Stimulated activated CD8-positive, alpha-beta memory T cell treated with anti-CD3 and anti-CD28 coated beads, Interleukin-7, amount 100 ng/mL, for 48 hours (primary cell): Measurements from ENCODE around the gene GOSR2.
"Not testable (repeated sequence)": the region's sequence is repeated elsewhere in the genome, so short reads cannot be mapped to it uniquely, and the experiment has no call there.

ENCODE experiments used
- DNase-seq, 2 donors: peaks; one replicate each; pipeline ENCODE4 v3.0.0-alpha.2; 2020; ENCODE audit warnings: low read depth in 1 of 2; ENCODE audit errors: extremely low read depth in 1 of 2

Gene GOSR2

DNA sequence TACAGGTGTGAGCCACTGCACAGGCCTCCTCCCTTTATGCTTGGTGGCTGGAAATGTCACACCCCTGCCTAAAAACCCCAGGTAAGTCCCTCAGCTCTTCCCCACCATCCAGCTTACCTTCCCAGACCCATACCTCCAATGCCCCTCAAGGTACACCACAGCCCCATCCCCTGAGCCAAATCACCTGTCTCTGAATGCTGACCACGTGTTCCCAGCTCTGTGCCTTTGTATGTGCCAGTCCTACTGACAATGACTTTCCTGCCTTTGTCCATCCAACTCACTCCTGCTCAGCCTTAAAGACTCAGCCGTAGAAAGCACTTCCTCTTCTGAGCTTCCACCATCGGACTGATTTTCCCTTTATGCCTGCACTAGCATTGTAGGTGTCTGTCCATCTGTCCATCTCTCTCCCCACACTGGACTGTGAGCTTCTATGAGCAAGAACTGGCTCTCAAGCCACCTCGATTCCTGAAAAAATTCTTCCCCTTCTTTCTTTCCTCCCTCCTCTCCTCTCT is 30.7 kb upstream of the GOSR2 start:
- DNase-seq, result no peak

DNA sequence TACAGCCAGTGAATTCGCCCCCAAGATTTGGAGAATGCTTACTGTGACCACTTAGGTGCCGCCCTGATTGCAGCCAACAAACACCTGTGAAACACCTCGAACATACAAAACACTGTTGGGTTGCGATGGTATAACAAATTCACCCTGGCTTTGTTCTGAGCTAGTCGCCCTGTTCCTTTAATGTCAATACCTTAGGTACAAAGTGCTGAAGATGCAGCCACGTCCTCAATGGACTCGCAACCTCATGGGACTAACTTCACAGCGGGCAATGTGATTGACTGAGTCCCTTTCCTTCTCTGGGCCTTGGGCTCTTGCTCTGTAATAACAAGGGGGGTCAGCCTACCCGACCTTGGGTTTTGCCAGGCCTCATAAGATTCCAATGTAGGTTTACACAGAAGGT is 28.9 kb upstream of the GOSR2 start:
- DNase-seq, result no peak

DNA sequence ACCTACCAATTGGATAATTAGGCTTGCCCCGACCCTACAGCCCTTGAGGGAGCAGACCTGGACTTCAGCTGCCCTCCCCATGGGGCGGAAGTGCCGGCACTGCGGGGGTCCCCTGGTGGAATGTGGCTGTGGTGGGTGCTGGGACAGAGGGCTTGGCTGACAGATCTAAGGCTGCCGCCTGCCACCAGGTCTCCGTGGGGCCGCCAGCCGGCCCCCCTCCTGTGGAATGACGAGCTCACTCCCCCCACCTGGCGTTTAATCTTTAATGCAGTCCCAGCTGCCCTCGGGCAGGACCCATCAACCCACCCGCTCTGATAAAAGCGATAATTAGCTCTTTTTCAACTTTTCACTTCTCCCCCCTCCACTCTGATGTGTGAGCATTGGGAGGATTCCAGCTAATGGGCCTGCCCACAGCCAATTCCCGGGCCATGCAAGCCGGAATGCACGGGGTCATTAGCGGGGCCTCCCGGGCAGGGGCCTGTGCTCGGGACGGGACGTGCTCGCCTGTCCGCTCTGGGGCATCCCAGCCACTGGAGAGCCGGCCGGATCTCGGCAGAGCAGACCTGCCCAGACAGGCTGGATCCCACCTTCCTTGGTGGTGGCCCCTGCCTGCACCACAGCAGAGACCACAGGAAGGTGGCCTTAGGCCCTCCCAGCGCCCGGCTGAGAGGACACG is 28.3 kb upstream of the GOSR2 start:
- DNase-seq, result no peak

DNA sequence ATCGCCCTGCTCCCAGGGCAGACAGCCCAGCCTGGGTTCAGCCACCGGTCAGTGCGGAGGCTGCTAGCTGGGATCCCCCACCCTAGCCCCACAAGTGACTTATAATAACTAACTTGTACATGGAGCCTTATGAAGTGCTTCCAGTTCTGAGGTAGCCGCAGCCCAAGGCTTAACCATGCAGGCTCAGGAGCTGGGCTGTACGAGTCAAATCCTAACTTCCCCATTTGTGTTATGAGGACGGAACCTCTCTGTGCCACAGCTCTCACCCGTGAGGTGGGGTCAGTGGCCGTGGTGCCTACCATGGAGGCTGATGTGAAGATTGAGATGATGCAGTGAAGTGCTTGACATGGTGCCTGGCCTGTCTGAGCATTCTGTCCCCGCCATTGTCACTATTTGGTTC is 27.8 kb upstream of the GOSR2 start:
- DNase-seq, result no peak

DNA sequence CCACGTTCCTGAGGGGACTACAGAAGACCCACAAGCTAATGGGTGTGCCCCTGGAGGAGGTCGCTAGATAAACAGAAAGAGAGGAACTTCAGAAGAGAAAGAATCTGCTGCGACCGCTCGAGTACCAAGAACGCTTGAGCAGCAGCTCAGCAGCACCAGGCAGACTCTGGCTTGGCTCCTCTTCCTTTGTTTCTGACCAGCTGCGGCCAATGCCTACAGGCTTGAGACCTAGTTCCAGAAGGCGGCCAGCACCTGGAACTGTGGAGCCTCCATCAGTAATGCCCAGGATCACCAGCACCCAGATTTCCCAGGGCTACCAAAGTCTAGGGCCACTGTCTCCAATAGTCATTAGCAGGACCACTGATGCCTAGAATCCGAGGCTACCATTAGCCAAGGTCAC is 26.0 kb upstream of the GOSR2 start:
- no peak for DNase-seq

DNA sequence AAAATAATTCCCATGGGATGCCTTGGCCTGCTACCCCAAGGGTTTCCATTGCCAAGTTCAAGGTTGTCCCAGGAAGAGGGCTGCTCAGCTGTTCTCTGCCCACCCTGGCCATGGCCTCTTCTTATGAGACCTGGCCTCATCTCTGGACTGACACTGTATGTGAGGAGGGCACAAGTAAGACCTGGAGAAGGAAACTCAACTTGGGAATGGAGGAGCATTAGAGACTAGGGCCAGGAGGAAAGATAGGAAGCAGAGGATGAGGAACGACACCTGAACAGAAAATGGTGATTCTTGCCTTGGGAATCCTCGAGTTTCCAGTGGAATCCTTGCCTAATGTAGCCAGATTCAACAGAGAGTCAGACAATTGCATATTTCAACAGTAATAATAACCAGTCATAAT is 24.6 kb upstream of the GOSR2 start:
- no peak for DNase-seq

DNA sequence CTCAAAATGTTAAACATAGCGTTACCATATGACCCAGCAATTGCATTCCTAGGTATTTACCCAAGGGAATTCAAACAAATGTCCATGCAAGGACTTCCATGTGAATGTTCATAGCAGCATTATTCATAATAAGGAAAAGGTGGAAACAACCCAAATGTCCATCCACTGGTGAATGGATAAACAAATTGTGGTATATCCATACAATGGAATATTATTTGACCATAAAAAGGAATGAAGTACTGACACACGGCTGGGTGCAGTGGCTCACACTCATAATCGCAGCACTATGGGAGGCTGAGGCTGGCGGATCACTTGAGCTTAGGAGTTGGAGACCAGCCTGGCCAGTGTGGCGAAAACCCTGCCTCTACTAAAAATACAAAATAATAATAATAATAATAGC is 24.1 kb upstream of the GOSR2 start:
- no peak for DNase-seq

DNA sequence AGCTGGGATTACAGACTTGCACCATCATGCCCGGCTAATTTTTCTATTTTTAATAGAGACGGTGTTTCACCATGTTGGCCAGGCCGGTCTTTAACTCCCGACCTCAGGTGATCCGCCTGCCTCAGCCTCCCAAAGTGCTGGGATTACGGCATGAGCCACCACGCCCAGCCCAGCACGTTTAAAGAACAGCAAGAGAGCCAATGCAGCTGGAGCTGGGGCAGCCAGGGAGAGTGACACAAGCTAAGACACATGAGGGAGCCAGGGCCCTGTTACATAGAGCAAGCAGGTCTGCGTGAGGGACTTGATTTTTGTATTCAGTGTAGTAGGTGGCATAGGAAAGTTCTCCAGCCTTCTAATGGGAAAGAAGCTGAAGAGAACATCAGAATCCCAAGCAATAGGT is 21.7 kb upstream of the GOSR2 start:
- DNase-seq, result no peak

DNA sequence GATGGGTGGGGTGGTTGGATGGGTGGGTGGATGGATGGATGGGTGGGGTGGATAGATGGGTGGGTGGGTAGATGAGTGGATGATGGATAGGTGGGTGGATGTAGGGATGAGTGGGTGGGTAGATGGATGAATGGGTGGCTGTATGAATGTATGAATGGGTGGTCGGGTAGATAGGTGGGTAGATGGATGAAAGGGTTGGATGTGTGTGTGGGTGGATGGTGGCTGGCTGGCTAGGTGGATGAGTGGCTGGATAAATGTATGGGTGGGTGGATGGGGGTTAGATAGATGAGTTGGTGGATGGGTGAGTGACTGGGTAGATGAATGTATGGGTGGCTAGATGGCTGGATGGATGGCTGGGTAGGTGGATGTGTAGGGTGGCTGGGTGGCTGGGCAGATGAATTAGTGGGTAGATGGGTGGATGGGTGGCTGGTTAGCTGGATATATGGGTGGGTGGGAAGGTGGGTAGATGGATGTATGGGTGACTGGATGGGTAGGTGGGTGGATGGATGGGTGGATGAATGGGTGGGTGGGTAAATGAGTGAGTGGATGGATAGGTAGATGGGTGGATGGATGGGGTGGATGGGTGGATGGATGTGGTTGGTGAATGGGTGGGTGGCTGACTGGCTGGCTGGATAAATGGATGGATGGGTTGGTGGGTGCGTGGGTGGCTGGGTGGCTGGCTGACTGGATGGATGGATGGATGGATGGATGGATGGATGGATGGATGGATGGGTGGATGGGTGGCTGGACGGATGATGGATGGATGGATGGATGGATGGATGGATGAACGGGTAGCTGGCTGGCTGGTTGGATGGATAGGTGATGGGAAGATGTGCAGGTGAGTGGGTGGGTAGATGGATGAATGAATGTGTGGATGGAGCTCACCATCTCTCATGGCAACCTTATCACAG is 18.9 kb upstream of the GOSR2 start:
- no peak for DNase-seq

DNA sequence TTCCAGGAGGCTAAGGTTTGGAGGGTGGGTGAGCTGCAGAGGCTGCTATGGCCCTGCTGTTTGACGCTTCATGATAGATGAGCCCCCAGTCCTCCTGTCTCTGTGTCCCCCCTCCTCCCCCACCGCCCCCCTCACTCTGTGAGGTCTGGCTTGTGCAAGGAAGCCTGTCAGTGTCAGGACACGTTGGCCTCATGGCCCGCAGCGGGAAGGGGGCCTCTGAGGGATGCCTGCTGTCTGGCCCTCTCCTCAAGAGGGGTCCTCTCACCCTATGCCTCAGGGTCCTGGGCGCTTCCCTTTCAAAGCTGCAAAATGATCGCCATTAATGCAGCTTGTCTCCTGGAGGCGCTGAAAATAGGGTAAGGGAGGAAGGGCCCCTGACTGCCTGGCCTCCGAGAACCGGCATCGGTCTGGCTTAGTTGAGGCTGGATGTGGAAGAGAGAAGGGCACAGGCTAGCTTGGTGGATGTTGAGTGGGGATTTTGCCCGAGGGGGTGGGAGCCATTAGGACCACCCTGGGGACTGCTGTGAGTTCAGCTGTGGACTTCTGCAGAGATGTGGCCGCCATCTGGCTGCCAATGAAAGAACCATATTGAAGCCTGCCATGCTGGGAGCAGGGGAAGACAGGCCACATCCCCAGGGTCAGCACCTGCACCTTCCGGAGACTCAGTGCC is 14.8 kb upstream of the GOSR2 start:
- no peak for DNase-seq

DNA sequence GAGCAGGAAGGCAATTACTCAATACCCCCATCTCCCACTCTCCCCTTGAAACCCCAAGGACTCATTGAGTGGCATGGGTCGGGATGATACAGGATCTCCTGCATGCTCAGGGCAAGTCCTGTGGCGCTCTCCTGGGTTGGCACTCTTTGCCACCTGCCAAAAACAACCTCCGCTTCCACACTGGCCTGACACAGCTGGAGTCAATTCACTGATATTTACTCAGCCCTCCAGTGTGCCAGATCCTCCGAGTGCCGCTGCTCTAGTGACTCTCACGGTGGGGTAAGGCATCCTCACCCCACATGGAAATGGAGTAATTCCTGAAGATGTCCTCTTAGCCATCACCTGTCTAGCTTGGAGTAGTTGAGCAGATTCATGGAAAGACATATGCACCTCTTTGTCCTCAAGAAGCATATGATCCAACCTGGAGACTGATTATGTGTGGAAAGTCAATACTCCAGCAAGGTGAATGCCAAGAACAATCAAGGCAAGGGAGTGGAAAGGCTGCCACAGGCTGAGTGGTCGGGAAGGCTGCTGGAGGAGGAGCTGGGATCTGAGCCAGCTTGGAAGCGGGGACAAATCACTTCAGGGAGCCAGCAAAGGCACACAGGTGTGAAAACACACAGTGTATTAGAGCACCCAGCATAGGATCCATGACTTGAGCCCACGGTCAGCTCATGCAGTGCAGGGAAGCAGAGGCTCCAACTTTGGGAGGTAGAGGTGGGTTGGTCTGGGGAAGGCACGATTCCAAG is 12.6 kb upstream of the GOSR2 start:
- DNase-seq, result no peak

DNA sequence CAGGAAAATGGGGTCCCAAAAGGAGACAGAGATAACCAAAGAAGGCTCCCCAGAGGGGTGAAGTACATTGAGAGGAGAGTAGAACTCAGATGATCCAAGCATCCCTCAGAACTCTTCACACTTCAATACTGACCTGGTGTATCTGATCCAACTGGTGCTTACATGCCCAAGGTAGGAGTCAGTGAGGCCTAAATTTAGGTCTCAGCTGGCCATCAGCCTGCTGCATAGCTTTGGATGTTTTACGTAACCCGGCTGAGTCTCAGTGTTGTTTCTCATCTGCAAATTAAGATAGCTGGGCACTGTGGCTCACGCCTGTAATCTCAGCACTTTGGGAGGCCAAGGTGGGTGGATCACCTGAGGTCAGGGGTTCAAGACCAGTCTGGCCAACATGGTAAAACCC is 11.6 kb upstream of the GOSR2 start:
- no peak for DNase-seq

DNA sequence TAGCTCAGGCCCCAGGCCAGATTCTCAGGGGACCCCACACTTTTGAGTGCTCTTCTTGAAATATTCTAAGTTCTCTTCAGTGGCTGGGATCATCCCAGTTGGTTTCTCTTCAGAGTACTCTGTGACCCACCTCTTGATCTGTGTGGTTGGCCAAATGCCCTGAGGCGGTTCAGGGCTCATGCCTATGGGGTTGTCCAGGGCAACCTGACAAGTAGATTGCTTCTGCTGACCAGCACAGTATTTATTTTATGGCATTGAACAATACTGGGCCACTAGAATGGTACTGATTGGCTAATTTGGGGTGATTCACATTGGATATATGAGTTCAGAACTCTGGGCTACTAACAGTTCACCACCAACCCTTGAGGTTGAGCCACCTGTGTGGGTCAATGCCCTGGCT is 7.4 kb upstream of the GOSR2 start:
- DNase-seq, result no peak

DNA sequence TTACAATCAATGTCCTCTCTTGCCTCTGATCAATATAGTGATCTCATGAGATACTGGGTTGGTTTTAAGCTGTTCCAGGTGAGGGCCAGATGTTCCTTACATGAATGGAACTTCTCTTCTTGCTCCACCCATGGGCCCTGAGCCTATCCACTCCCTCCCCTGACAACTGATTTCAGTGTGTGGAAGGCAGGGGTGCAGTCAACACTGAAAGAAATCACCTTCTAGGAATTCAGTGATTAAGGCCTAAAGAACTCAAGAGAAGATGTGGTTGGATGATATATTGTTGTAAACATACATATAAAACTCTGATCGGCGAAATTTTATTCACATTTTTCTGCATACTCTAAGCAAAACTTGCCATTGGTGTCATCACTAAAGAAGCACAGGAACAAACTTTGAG is 6.7 kb upstream of the GOSR2 start:
- no peak for DNase-seq

DNA sequence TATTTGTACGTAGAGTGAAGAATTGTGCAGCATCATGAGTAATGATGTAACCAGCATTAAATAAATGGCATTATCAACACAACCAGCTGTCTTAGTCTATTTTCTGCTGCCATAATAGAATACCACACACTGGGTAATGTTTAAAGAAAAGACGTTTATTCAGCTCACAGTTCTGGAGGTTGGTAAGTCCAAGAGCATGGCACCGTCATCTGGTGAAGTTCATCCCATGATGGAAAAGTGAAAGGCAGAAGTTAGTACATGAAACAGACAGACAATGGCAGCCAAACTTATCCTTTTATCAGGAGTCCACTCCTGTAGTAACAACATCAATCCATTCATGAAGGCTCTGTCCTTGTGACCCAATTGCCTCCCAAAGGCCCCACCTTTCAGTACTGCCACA is 6.3 kb upstream of the GOSR2 start:
- DNase-seq, result no peak

DNA sequence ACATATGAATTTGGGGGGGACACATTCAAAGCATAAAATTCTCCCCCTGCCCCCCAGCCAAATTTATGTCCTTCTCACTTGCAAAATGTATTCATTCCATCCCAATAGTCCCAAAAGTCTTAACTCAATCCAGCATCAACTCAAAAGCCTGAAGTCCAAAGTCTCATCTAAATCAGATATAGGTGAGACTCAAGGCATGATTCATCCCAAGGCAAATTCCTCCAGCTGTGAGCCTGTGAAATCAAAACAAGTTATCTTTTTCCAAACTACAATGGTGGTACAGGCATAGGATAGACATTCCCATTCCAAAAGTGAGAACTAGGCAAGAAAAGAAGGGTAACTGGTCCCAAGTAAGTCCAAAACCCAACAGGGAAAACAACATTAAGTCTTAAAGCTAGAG is 5.9 kb upstream of the GOSR2 start:
- no peak for DNase-seq

DNA sequence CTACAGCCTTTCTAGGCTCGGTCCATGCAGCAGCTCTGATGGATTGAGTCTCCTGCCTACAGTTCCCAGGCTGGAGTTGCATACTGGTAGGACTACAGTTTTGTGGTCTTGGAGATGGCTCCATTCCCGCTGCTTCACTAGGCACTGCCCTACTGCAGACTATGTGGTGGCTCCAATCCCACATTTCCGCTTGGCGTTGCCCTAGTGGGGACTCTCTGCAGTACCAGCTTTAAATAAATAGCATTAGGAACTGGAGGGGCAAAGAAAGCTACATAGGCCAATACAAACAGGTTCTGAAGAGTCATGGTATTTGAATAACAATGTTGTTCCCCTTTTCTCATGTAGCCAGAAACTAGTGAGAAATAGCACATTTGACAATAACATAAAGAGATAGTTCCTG is 5.4 kb upstream of the GOSR2 start:
- DNase-seq, result no peak

DNA sequence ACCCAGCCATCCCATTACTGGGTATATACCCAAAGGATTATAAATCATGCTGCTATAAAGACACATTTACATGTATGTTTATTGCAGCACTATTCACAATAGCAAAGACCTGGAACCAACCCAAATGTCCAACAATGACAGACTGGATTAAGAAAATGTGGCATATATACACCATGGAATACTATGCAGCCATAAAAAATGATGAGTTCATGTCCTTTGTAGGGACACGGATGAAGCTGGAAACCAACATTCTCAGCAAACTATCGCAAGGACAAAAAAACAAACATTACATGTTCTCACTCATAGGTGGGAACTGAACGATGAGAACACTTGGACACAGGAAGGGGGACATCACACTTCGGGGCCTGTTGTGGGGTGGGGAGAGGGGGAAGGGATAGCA is 998 bp upstream of the GOSR2 start:
- DNase-seq, result not testable (repeated sequence)

DNA sequence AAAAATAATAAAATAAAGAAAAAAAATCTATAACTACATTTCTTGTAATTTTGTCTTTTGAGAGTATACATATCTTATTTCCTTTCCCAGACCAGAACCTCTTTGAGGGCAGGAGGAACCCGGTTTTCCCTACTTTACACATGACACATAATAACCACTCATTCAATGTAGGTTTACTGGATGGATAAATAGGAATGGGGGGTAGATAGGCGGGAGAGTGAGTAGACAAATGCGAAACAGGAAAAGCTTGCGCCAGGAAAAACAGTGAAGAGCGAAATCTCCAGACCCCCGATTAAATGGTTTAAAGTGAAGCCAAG is 515 bp upstream of the GOSR2 start:
- no peak for DNase-seq

DNA sequence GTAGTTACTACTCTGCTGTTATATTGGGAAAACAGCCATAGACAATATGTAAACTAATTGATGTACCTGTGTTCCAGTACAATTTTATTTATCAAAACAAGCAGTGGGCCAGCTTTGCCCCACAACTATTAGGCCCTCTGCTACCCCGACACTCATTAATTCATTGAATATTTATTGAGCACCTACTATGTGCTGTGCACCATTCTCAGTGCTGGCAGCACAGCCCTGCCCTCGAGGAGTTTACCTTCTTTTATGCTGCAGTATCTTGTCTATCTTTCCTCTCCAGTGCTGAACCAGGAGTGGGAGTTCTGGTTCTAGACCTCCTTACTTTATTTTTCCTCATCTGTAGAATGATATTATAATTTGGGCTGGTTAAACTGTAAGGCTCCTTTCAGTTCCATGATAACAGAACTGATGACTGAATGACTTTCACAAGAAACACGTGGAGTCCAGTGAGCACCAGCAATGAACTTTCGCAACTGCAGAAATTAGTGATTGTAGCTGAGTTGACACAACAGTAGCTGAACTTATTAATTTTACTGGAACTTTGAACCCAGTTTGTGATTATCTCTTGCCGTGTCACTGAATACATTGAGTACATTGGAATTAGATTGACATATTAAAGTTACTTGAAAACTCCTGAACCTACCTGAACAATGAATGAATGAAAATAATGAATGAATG is 2.4 kb downstream of the GOSR2 start:
- no peak for DNase-seq
